Lower leg skin (tissue), 4 donors: ENCODE results near the gene CLDN7. TPM values are rescaled to one million over a fixed set of nuclear protein-coding genes. Genes with fewer than 3 reads are reported as not detected.

Experiments used
- DNase-seq, 2 donors: peaks; one replicate each; pipeline ENCODE4 v3.0.0-alpha.2; 2019; ENCODE audit warnings: low spot score in 2 of 2
- H3K4me3 ChIP-seq: fragments of 200-600 bp; sonication (generic); 2 replicates; pipeline ENCODE4 v1.5.1; 2017; ENCODE audit warnings: mild to moderate bottlenecking, low read depth; ENCODE audit not compliant: poor library complexity, severe bottlenecking
- CTCF ChIP-seq, 3 donors: fragments of 450-650 bp; IDR thresholded peaks; one replicate each; pipeline ENCODE4 v1.5.1; 2016; ENCODE audit warnings: antibody characterized with exemption in 3 of 3, mild to moderate bottlenecking in 3 of 3, moderate library complexity in 2 of 3
- POLR2A ChIP-seq, 2 donors: fragments of 450-650 bp; IDR thresholded peaks; one replicate each; pipeline ENCODE4 v1.6.1; 2016 to 2017; ENCODE audit warnings: antibody characterized with exemption in 2 of 2, mild to moderate bottlenecking in 1 of 2, moderate library complexity in 1 of 2
- WGBS, 2 donors: methylation state at CpG; one replicate each; pipeline ENCODE4 v1.1.5; 2018; 5-methylcytosine and 5-hydroxymethylcytosine counted together
- intact Hi-C: fragments of 100-400 bp; cut with DNase I; formaldehyde crosslinking; loops from one replicate; pipeline ENCODE4 v1.15.0; 2023; ENCODE audit warnings: low total_unique reads
- total RNA-seq, 4 donors: library from RNA; depleted of rRNA; stranded (reverse); fragments of >200 nt; gene quantifications; one replicate each; pipeline ENCODE4 v1.1.0, GENCODE V29; 2016

Gene CLDN7
- total RNA-seq, 4 donors from 2014 or later, result 6.7 to 25.6 (median 14.4) TPM

GRCh38 chr17:7232114-7232513 is 30.2 kb downstream of the CLDN7 start:
- H3K4me3 ChIP-seq, result no peak overlapping the region
- no peak for DNase-seq
- intact Hi-C loops, result no loop called here
- TF ChIP-seq CTCF (IDR thresholded peaks at IDR 0.05) (no peak), POLR2A (IDR thresholded peaks at IDR 0.05) (no peak)
- WGBS, 2 donors, result 80 to 82% methylated on average over 5 of the region's 5 CpGs

- no peak overlapping the region for H3K4me3 ChIP-seq
- intact Hi-C loops, result no loop called here
- 93 to 96% methylated on average over 16 to 19 of the region's 19 CpGs for WGBS, 2 donors
- DNase-seq, result no peak
- no peak for TF ChIP-seq CTCF (IDR thresholded peaks at IDR 0.05)
- no peak for TF ChIP-seq POLR2A (IDR thresholded peaks at IDR 0.05)
These were observed 32.8 kb downstream of the CLDN7 start for GRCh38 chr17:7229504-7229903.

DNA sequence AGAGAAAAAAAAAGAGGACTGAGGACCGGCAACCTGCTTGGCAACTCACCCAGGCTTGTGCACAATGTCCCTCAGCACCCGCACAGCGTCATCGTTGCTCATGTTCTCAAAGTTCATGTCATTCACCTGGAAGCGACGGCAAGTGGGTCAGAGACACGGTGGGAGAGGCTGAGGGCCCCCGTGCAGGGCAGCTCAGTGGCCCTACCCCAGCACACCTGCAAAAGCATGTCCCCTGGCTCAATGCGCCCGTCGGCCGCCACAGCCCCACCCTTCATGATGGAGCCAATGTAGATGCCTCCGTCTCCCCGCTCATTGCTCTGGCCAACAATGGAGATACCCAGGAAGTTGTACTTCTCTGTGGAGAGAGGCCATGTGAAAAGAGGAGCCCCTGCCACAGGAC is 33.4 kb downstream of the CLDN7 start:
- no peak overlapping the region for H3K4me3 ChIP-seq
- no peak for DNase-seq
- intact Hi-C loops, result no loop called here
- WGBS, 2 donors, result 83% methylated on average over 10 to 14 of the region's 14 CpGs
- TF ChIP-seq CTCF (IDR thresholded peaks at IDR 0.05) (no peak), POLR2A (IDR thresholded peaks at IDR 0.05) (no peak)

DNA sequence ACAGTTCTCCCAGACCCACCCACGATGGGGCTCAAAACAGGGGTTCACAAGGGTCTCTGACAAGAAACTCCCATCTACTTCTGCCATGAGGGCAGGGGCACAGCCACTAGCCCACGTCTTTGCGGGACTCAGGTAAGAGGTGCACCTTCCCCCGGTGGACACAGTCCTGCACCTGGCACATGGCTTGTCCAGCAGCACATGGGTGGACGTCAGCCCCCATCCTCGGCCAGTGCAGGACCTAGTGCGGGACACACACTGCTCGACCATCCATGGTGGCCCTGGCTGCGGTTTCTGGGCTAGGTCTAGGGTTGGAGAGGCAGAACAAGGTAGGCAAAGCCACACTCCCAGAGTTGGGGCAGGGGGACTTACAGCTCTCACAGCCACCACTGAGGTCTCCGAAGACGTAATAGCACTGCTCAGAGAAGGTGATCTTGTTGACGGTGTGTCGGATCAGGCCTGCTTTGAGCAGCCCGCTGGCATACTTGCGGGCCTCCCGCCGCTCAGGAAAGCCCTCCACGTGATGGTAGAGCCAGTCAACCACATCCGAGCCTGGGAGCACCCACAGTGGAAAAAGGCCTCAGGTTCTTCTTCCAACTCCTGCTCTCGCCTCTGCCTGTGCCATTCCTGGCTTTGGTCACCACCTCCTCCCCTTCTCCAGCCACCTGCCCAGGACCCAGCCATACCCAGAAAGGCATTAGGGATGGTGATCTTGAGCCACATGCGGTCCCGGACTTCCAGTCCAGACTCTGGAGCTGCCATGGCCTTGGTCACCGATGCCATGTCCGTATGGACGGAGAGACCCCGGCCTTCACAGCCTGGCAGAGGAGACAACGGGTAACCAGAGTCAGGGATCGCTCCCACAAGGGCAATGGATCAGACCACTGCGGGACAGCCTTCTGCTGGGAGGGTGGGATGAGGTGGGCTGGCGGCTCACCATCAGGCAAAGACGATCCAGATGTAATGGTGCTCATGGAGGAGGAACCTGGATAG is 35.3 kb downstream of the CLDN7 start:
- TF ChIP-seq CTCF (IDR thresholded peaks at IDR 0.05) (no peak), POLR2A (IDR thresholded peaks at IDR 0.05) (no peak)
- WGBS, 2 donors, result 89% methylated on average over 29 to 30 of the region's 31 CpGs
- no peak for DNase-seq
- intact Hi-C loops, result no loop called here
- H3K4me3 ChIP-seq, result no peak overlapping the region

GRCh38 chr17:7225711-7226331 is 36.5 kb downstream of the CLDN7 start:
- TF ChIP-seq CTCF (IDR thresholded peaks at IDR 0.05), result no peak
- TF ChIP-seq POLR2A (IDR thresholded peaks at IDR 0.05), result no peak
- H3K4me3 ChIP-seq, result no peak overlapping the region
- no peak for DNase-seq
- 85 to 86% methylated on average over 19 to 21 of the region's 21 CpGs for WGBS, 2 donors
- intact Hi-C loops, result no loop called here
